Omental fat pad (tissue), 4 donors: Measurements from ENCODE around the gene GLS2. TPM values are rescaled to one million over a fixed set of nuclear protein-coding genes. Genes with fewer than 3 reads are reported as not detected.
"Not testable (repeated sequence)": the region's sequence is repeated elsewhere in the genome, so short reads cannot be mapped to it uniquely, and the experiment has no call there.

Source experiments
- ATAC-seq: fragments of 150-250 bp; one replicate; pipeline ENCODE4 v1.9.1; 2016; ENCODE audit warnings: mild to moderate bottlenecking, moderate library complexity; ENCODE audit not compliant: low FRiP score
- DNase-seq: peaks from one replicate; pipeline ENCODE4 v3.0.0-alpha.2; 2019; ENCODE audit warnings: low spot score
- CTCF ChIP-seq, 3 donors: fragments of 450-650 bp; IDR thresholded peaks; one replicate each; pipeline ENCODE4 v1.5.1; 2016 to 2017; ENCODE audit warnings: antibody characterized with exemption in 3 of 3, mild to moderate bottlenecking in 3 of 3, moderate library complexity in 2 of 3
- total RNA-seq, 4 donors: library from RNA; depleted of rRNA; stranded (reverse); fragments of >200 nt; gene quantifications; one replicate each; pipeline ENCODE4 v1.1.0, GENCODE V29; 2016

Gene GLS2
- total RNA-seq, 4 donors from 2014 or later, result 0.88 to 2.6 (median 1.7) TPM; not detected in 1

DNA sequence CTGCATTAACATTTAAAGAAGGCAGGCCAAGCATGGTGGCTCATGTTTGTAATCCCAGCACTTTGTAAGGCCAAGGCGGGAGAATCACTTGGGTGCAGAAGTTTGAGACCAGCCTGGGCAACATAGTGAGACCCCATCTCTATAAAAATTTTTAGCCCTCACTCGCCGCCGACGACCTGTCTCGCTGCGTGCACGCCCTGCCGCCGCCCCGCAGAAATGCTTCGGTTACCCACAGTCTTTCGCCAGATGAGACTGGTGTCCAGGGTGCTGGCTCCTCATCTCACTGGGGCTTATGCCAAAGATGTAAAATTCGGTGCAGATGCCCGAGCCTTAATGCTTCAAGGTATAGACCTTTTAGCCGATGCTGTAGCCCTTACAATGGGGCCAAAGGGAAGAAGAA is 22.8 kb upstream of the GLS2 start:
- no peak for TF ChIP-seq CTCF (IDR thresholded peaks at IDR 0.05)
- no peak for ATAC-seq
- DNase-seq, result no peak

DNA sequence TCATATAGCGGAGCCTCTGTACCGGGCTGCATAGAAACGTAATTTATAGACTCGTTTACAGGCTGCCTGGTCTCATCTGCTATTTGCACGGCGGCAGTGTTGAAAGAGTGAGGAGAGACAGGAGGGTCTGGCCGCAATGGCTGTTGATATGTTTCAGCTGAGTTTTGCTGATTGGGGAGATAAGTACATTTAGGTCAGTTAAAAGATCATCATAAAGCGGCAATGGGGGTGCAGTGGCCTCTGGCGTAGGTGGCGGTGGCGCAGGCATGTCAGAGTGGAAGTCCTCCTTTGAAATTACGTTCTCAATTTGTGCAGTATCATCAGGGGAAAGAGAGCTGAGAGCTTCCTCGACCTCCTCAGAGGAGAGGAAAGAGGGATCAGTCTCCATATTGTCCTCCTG is 11.9 kb upstream of the GLS2 start:
- DNase-seq, ATAC-seq: not testable (repeated sequence)

DNA sequence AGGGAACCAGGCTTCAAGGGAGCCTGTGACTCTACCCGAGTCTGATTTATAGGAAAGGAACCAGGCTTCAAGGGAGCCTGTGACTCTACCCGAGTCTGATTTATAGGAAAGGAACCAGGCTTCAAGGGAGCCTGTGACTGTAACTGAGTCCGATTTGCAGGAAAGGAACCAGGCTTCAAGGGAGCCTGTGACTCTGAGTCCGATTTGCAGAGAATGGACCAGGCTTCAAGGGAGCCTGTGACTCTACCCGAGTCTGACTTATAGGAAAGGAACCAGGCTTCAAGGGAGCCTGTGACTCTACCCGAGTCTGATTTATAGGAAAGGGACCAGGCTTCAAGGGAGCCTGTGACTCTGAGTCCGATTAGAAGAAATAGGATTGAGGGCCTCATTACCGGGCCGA is 11.5 kb upstream of the GLS2 start:
- ATAC-seq, DNase-seq: not testable (repeated sequence)

DNA sequence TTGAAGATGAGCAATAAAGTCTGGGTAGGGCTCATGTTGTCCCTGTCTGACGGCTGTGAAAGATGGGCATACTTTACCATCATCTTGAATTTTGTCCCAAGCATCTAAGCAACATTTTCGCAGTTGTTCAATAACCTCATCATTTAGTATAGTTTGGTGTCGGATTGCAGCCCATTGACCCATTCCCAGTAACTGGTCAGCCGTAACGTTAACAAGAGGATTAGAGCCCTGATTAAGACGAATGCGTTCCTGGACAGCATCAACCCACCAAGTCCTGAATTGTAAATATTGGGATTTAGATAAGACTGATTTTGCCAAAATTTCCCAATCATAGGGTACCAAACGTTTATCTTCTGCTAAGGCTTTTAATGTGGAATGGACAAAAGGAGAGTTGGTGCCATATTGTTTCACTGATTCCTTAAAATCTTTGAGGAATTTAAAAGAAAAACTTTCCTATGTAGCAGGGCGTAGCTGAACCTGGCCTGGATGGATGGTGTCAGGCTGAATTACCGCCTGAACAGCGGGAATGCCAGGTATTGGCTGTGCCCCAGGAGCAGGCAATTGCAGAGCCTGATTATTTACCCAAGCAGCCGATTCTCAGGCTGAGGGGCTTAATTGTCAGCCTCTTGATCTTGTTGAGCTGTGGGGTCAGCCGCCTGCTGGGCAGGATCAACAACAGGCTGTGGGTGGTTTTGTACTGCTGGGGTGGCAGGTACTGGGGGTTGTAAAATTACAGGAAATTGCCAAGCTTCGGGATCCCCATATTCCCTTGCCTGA is 10.4 kb upstream of the GLS2 start:
- not testable (repeated sequence) for ATAC-seq, DNase-seq

GRCh38 chr12:56496704-56497103 is 8.7 kb upstream of the GLS2 start:
- DNase-seq, result peak; percentile 32

DNA sequence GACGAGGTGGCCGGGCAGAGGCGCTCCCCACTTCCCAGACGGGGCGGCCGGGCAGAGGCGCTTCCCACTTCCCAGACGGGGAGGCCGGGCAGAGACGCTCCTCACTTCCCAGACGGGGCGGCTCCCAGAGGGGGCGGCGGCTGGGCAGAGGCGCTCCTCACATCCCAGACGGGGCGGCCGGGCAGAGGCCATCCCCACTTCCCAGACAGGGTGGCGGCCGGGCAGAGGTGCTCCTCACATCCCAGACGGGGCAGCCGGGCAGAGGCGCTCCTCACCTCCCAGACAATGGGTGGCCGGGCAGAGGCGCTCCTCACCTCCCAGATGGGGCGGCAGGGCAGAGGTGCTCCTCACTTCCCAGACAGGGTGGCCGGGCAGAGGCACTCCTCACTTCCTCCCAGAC is 6.5 kb upstream of the GLS2 start:
- not testable (repeated sequence) for ATAC-seq

More at GRCh38 chr12:56496704-56497103, 8.7 kb upstream of the GLS2 start:
- ATAC-seq, result not testable (repeated sequence)

DNA sequence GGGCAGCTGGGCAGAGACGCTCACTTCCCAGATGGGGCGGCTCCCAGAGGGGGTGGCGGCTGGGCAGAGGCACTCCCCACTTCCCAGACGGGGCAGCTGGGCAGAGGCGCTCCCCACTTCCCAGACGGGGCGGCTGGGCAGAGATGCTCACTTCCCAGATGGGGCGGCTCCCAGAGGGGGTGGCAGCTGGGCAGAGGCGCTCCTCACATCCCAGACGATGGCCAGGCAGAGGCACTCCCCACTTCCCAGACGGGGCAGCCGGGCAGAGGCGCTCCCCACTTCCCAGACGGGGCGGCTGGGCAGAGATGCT is 6.1 kb upstream of the GLS2 start:
- ATAC-seq, DNase-seq: not testable (repeated sequence)

More for the DNA sequence above, 6.5 kb upstream of the GLS2 start:
- not testable (repeated sequence) for DNase-seq

GRCh38 chr12:56493409-56494105 is 5.6 kb upstream of the GLS2 start:
- not testable (repeated sequence) for ATAC-seq, DNase-seq

DNA sequence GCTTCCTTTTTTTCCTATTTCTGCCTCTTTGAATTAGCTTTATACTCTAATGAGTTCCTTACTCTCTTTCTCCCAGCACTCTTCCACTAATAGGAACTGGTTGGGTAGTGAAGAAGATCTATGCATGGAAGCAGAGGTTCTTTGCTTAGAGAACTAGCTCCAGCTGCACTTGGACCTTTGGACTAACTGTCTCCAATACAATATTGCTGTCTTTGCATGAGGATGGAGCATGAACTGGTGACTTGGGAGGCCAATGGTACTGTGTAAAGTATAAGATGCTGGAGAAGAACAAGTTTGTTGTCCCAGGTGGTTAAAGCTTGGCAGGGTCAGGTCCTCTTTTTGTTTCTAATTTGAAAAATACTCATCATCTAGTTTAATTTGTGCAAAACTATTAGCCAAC is 2.4 kb upstream of the GLS2 start:
- DNase-seq (no peak), ATAC-seq (no peak)
- no peak for TF ChIP-seq CTCF (IDR thresholded peaks at IDR 0.05)

DNA sequence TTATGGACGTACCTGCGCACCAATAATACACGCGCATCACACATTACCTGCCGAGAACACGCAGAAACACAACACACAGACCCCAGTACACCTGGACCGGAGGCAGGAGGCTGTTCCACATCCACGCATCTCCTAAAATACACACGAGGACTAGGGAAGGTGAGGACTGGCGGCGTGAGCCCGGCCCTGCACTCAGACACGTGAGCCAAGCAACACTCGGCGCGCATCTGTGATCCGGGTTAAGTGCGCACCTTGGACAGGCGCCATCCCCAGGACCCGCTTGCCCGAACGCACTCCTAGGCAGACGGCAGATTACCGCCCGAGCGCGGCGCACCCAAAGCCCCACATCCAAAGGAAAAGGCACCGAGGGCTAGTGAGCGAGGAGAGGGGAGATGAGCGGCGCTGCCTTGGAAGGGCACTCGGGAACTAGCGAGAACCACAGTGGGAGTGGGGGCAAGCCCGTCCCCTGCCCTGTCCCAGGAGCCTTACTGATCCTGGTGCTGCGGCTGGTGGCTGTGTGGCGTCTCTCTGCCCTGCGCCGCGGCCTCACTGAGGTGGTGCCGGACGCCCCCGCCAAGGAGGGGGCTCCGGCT is 417 bp downstream of the GLS2 start:
- ATAC-seq (peak; percentile 22), DNase-seq (no peak)
- no peak for TF ChIP-seq CTCF (IDR thresholded peaks at IDR 0.05)

DNA sequence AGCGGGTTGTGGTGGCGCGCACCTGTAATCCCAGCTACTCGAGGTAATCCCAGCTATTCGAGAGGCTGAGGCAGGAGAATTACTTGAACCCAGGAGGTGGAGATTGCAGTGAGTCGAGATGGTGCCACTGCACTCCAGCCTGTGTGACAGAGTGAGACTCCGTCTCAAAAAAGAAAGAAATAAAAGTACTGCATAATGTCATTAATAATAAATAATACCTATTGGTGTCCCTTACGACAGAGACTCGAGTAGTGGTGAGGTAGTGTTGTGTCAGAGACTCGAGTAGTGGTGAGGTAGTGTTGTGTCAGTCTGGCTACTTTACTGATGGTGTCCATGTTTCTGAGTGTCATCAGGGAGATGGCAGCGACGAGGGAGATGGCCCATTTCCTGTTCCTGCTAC is 1.3 kb downstream of the GLS2 start:
- DNase-seq, result no peak
- no peak for ATAC-seq
- TF ChIP-seq CTCF (IDR thresholded peaks at IDR 0.05), result no peak
